ENCODE measurements around the gene PCDHGB2. TPM values are rescaled to one million over a fixed set of nuclear protein-coding genes. Genes with fewer than 3 reads are reported as not detected.
"Not testable (repeated sequence)": the region's sequence is repeated elsewhere in the genome, so short reads cannot be mapped to it uniquely, and the experiment has no call there.

PCDHGB2 gene
- total RNA-seq, 4 donors from 2014 or later = 9.2 to 14.0 (median 10.4) TPM

GRCh38 chr5:141330299-141331080 is 29.3 kb upstream of the PCDHGB2 start, which contains the start of gene PCDHGA1:
PCDHGA1 (plus strand) TSS chr5:141330514.
- peaks cover 0 to 23% (median 0%) of the 10 kb centered on the region in 3 donors for H3K36me3 ChIP-seq
- no peak within 1 kb of the TSS for H3K4me3 ChIP-seq
- no peaks in the 10 kb centered on the region for H3K27me3 ChIP-seq
- H3K4me1 ChIP-seq = no peaks in the 10 kb centered on the region
- H3K27ac ChIP-seq = no peak within 1 kb of the TSS
- no peak for DNase-seq (ENCODE audit: low spot score in 2 of 2)
- TF ChIP-seq EP300 (IDR thresholded peaks at IDR 0.05) = no peak
- TF ChIP-seq, protein P1, sequence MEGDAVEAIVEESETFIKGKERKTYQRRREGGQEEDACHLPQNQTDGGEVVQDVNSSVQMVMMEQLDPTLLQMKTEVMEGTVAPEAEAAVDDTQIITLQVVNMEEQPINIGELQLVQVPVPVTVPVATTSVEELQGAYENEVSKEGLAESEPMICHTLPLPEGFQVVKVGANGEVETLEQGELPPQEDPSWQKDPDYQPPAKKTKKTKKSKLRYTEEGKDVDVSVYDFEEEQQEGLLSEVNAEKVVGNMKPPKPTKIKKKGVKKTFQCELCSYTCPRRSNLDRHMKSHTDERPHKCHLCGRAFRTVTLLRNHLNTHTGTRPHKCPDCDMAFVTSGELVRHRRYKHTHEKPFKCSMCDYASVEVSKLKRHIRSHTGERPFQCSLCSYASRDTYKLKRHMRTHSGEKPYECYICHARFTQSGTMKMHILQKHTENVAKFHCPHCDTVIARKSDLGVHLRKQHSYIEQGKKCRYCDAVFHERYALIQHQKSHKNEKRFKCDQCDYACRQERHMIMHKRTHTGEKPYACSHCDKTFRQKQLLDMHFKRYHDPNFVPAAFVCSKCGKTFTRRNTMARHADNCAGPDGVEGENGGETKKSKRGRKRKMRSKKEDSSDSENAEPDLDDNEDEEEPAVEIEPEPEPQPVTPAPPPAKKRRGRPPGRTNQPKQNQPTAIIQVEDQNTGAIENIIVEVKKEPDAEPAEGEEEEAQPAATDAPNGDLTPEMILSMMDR (IDR thresholded peaks at IDR 0.05) = no peak
- WGBS, 2 donors = 23 to 27% methylated on average over 21 of the region's 21 CpGs
- H3K9me3 ChIP-seq = peaks cover 0 to 96% (median 25%) of the 10 kb centered on the region in 4 donors

- Histone ChIP-seq H3K9me3 (peaks cover 0 to 98% (median 26%) of the 10 kb centered on the region in 4 donors), H3K36me3 (peaks cover 0 to 17% (median 0%) of the 10 kb centered on the region in 3 donors)
- DNase-seq (ENCODE audit: low spot score in 2 of 2); H3K27me3 ChIP-seq; H3K27ac ChIP-seq; H3K4me1 ChIP-seq; H3K4me3 ChIP-seq: not testable (repeated sequence)
- 39 to 40% methylated on average over 24 to 32 of the region's 39 CpGs for WGBS, 2 donors
Observed at GRCh38 chr5:141332571-141332970, 27.2 kb upstream of the PCDHGB2 start.

DNA sequence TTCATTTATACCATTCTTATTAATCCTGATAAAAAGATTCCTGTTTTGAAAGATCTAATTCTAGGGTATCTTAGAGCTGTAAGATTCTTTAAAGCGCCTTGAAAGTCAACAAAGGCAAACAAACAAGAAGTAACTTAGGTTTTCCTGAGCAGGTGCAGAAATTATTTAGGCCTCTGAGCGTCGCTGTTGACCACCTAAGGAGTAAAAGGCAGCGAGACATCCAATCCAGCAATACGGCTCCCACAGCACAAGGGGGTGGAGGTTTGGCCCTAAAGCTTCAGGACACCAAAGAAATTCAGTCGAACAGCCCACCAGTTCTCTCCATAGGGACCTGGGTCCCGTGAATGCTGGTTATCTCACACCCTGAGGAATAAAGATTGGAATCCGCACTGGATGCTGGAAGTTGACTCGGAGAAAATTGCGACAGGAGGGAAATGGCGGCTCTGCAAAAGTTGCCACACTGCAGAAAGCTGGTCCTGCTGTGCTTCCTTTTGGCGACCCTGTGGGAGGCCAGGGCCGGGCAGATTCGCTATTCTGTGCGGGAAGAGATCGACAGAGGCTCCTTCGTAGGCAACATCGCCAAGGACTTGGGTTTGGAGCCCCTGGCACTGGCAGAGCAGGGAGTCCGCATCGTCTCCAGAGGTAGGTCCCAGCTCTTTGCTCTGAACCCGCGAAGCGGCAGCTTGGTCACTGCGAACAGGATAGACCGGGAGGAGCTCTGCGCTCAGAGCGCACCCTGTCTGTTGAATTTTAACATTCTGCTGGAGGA is 21.1 kb upstream of the PCDHGB2 start, which contains the start of gene PCDHGA2:
Gene PCDHGA2 (plus strand): TSS at position 223 of the 769 bp plus-strand sequence.
- TF ChIP-seq, protein P1 (IDR thresholded peaks at IDR 0.05) = peak in 4 of 5 experiments; percentile 22 to 53 (median 37)
- TF ChIP-seq POLR2A (IDR thresholded peaks at IDR 0.05) (no peak), EP300 (IDR thresholded peaks at IDR 0.05) (no peak)

GRCh38 chr5:141340781-141341354 is 18.9 kb upstream of the PCDHGB2 start:
- H3K9me3 ChIP-seq = peaks cover 7 to 100% (median 40%) of the 10 kb centered on the region in 4 donors
- not testable (repeated sequence) for H3K4me1 ChIP-seq; H3K27ac ChIP-seq; DNase-seq (ENCODE audit: low spot score in 2 of 2); H3K4me3 ChIP-seq; H3K36me3 ChIP-seq; H3K27me3 ChIP-seq
- 74% methylated on average over 25 to 29 of the region's 45 CpGs for WGBS, 2 donors

More for the DNA sequence above, 21.1 kb upstream of the PCDHGB2 start, which contains the start of gene PCDHGA2:
- Histone ChIP-seq H3K36me3 (peaks cover 0 to 3% (median 0%) of the 10 kb centered on the region in 3 donors), H3K4me3 (peak within 1 kb of the TSS in 3 of 4 donors; percentile 14 to 45 (median 21)), H3K4me1 (no peaks in the 10 kb centered on the region), H3K9me3 (peaks cover 4 to 100% (median 37%) of the 10 kb centered on the region in 4 donors), H3K27ac (peak within 1 kb of the TSS in 1 of 4 donors; percentile 58), H3K27me3 (no peaks in the 10 kb centered on the region)
- WGBS, 2 donors = 16% methylated on average over 27 of the region's 27 CpGs
- DNase-seq (ENCODE audit: low spot score in 2 of 2) = peak in 1 of 2 donors; percentile 44

DNA sequence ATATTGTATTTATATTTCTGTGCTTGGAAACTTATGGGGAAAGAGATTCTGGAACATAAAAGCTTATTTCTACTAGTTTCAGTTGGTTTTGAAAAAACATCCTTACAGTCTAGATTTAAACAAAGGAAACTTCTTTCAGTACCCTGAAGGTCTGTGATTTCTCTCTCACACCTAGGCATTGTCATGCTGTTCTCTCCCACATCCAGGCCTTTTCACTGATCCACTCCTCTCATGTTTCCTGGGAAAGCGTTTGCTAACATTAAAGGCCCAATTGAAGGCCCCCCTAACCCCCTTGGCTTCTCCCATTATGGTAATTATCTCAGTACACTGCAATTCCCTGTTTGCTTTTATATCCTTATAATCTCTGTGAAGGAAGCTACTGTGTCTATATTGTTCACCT is 17.0 kb upstream of the PCDHGB2 start:
- Histone ChIP-seq H3K9me3 (peaks cover 7 to 100% (median 48%) of the 10 kb centered on the region in 4 donors), H3K36me3 (peaks cover 0 to 8% (median 0%) of the 10 kb centered on the region in 3 donors), H3K4me1 (no peaks in the 10 kb centered on the region), H3K4me3 (no peak overlapping the region), H3K27me3 (no peaks in the 10 kb centered on the region), H3K27ac (no peak overlapping the region)
- no peak for DNase-seq (ENCODE audit: low spot score in 2 of 2)
- no peak for TF ChIP-seq POLR2A (IDR thresholded peaks at IDR 0.05)
- TF ChIP-seq EP300 (IDR thresholded peaks at IDR 0.05) = no peak
- TF ChIP-seq, protein P1 (IDR thresholded peaks at IDR 0.05) = no peak
- WGBS, 2 donors = 24 to 37% methylated on average over 1 of the region's 1 CpG

Measured in tibial nerve (tissue), 4 donors.